Stimulated activated CD4-positive, alpha-beta T cell treated with anti-CD3 and anti-CD28 coated beads, Interleukin-12 subunit alpha, Interleukin-12 subunit beta, amount 100 ng/mL, for 24 hours (primary cell): ENCODE results near the gene LAPTM5.
"Not testable (repeated sequence)": the region's sequence is repeated elsewhere in the genome, so short reads cannot be mapped to it uniquely, and the experiment has no call there.

Source experiments
- DNase-seq, 2 experiments: peaks; one replicate each; pipeline ENCODE4 v3.0.0-alpha.2; 2020; ENCODE audit warnings: low read depth in 2 of 2

The LAPTM5 gene

GRCh38 chr1:30770150-30770549 lies 12.6 kb upstream of the LAPTM5 start:
- no peak for DNase-seq

- no peak for DNase-seq
These were observed 11.5 kb upstream of the LAPTM5 start for GRCh38 chr1:30768830-30769718.

GRCh38 chr1:30768159-30768829 lies 10.7 kb upstream of the LAPTM5 start:
- no peak for DNase-seq

GRCh38 chr1:30766948-30767347 lies 9.4 kb upstream of the LAPTM5 start:
- DNase-seq = not testable (repeated sequence)

- DNase-seq = no peak
These were observed 8.2 kb upstream of the LAPTM5 start for GRCh38 chr1:30765556-30766434.

- DNase-seq = no peak
These were observed 7.5 kb upstream of the LAPTM5 start for GRCh38 chr1:30764939-30765555.

- DNase-seq = no peak
These were observed 6.8 kb upstream of the LAPTM5 start for GRCh38 chr1:30764396-30764795.

- DNase-seq = no peak
These were observed 6.2 kb upstream of the LAPTM5 start for GRCh38 chr1:30763651-30764248.

GRCh38 chr1:30762930-30763650 lies 5.5 kb upstream of the LAPTM5 start:
- DNase-seq = no peak

- DNase-seq = no peak
These were observed 4.8 kb upstream of the LAPTM5 start for GRCh38 chr1:30762152-30762929.

GRCh38 chr1:30761381-30762151 lies 4.0 kb upstream of the LAPTM5 start:
- DNase-seq = no peak

GRCh38 chr1:30760596-30761324 lies 3.2 kb upstream of the LAPTM5 start:
- no peak for DNase-seq

GRCh38 chr1:30759718-30760281 lies 2.2 kb upstream of the LAPTM5 start:
- no peak for DNase-seq

- no peak for DNase-seq
These were observed 1.3 kb upstream of the LAPTM5 start for GRCh38 chr1:30758785-30759380.

GRCh38 chr1:30758121-30758688 lies 631 bp upstream of the LAPTM5 start:
- DNase-seq = no peak

- DNase-seq = peak in 1 of 2 experiments; percentile 63
These were observed 826 bp downstream of the LAPTM5 start for GRCh38 chr1:30756545-30757351.
